ENCODE data around the gene OSBPL8. TPM values are rescaled to one million over a fixed set of nuclear protein-coding genes. Genes with fewer than 3 reads are reported as not detected.

The OSBPL8 gene
- total RNA-seq, 1 experiment from 2014 or later = 81.7 TPM

DNA sequence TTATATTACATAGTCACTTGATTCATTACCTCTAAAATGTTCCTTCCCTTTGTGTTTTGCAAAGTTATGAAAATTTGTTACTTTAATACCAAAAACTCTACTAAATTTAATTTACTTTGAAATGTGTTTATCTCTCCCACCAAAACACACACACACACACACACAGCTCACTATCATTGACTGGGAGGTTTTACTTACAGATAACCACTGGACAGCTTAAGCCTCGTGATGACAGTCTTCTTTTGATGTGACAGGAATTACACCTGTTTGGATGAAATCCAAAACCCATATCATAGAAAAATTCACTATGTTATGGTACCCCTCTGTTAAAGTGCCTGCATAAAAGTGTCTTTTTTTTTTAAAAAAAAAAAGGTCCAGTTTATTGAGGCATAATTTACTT lies 227.0 kb downstream of the OSBPL8 start:
- H3K27me3 Mint-ChIP-seq (ENCODE audit: low read depth) = no peaks in the 10 kb centered on the region
- ChIA-PET POLR2A (no interaction called here), CTCF (no interaction called here)
- peaks cover 11% of the 10 kb centered on the region for H3K36me3 Mint-ChIP-seq
- H3K4me1 Mint-ChIP-seq = no peaks in the 10 kb centered on the region
- no peak overlapping the region for H3K4me3 Mint-ChIP-seq
- H3K27ac Mint-ChIP-seq = no peak overlapping the region
- peaks cover 15% of the 10 kb centered on the region for H3K9me3 Mint-ChIP-seq
- no peak for TF ChIP-seq ZNF423 (CRISPR knock-in tag; IDR thresholded peaks at IDR 0.05)
- TF ChIP-seq, protein P1, sequence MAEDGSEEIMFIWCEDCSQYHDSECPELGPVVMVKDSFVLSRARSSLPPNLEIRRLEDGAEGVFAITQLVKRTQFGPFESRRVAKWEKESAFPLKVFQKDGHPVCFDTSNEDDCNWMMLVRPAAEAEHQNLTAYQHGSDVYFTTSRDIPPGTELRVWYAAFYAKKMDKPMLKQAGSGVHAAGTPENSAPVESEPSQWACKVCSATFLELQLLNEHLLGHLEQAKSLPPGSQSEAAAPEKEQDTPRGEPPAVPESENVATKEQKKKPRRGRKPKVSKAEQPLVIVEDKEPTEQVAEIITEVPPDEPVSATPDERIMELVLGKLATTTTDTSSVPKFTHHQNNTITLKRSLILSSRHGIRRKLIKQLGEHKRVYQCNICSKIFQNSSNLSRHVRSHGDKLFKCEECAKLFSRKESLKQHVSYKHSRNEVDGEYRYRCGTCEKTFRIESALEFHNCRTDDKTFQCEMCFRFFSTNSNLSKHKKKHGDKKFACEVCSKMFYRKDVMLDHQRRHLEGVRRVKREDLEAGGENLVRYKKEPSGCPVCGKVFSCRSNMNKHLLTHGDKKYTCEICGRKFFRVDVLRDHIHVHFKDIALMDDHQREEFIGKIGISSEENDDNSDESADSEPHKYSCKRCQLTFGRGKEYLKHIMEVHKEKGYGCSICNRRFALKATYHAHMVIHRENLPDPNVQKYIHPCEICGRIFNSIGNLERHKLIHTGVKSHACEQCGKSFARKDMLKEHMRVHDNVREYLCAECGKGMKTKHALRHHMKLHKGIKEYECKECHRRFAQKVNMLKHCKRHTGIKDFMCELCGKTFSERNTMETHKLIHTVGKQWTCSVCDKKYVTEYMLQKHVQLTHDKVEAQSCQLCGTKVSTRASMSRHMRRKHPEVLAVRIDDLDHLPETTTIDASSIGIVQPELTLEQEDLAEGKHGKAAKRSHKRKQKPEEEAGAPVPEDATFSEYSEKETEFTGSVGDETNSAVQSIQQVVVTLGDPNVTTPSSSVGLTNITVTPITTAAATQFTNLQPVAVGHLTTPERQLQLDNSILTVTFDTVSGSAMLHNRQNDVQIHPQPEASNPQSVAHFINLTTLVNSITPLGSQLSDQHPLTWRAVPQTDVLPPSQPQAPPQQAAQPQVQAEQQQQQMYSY (CRISPR knock-in tag; IDR thresholded peaks at IDR 0.05) = no peak
- TF ChIP-seq FOXP1 (CRISPR knock-in tag; IDR thresholded peaks at IDR 0.05; ENCODE audit: borderline replicate concordance) = no peak
- TF ChIP-seq SP1 (CRISPR knock-in tag; conservative IDR thresholded peaks at IDR 0.05) = no peak
- TF ChIP-seq, protein P2, sequence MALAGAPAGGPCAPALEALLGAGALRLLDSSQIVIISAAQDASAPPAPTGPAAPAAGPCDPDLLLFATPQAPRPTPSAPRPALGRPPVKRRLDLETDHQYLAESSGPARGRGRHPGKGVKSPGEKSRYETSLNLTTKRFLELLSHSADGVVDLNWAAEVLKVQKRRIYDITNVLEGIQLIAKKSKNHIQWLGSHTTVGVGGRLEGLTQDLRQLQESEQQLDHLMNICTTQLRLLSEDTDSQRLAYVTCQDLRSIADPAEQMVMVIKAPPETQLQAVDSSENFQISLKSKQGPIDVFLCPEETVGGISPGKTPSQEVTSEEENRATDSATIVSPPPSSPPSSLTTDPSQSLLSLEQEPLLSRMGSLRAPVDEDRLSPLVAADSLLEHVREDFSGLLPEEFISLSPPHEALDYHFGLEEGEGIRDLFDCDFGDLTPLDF (CRISPR knock-in tag; IDR thresholded peaks at IDR 0.05) = no peak
- TF ChIP-seq, protein P3, sequence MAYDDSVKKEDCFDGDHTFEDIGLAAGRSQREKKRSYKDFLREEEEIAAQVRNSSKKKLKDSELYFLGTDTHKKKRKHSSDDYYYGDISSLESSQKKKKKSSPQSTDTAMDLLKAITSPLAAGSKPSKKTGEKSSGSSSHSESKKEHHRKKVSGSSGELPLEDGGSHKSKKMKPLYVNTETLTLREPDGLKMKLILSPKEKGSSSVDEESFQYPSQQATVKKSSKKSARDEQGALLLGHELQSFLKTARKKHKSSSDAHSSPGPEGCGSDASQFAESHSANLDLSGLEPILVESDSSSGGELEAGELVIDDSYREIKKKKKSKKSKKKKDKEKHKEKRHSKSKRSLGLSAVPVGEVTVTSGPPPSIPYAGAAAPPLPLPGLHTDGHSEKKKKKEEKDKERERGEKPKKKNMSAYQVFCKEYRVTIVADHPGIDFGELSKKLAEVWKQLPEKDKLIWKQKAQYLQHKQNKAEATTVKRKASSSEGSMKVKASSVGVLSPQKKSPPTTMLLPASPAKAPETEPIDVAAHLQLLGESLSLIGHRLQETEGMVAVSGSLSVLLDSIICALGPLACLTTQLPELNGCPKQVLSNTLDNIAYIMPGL (CRISPR knock-in tag; IDR thresholded peaks at IDR 0.05) = no peak
- TF ChIP-seq ZNF232 (CRISPR knock-in tag; IDR thresholded peaks at IDR 0.05) = no peak
- TF ChIP-seq, protein P4, sequence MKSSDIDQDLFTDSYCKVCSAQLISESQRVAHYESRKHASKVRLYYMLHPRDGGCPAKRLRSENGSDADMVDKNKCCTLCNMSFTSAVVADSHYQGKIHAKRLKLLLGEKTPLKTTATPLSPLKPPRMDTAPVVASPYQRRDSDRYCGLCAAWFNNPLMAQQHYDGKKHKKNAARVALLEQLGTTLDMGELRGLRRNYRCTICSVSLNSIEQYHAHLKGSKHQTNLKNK (CRISPR knock-in tag; IDR thresholded peaks at IDR 0.05) = no peak
- no peak for TF ChIP-seq SMAD4 (CRISPR knock-in tag; IDR thresholded peaks at IDR 0.05)
- TF ChIP-seq ZNF317 (CRISPR knock-in tag; IDR thresholded peaks at IDR 0.05; ENCODE audit: borderline replicate concordance, low read depth) = no peak
- no peak for TF ChIP-seq PRRX2 (CRISPR knock-in tag; IDR thresholded peaks at IDR 0.05)
- TF ChIP-seq, protein P5, sequence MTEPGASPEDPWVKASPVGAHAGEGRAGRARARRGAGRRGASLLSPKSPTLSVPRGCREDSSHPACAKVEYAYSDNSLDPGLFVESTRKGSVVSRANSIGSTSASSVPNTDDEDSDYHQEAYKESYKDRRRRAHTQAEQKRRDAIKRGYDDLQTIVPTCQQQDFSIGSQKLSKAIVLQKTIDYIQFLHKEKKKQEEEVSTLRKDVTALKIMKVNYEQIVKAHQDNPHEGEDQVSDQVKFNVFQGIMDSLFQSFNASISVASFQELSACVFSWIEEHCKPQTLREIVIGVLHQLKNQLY (CRISPR knock-in tag; IDR thresholded peaks at IDR 0.05) = no peak
- no peak for TF ChIP-seq FOXJ3 (CRISPR knock-in tag; IDR thresholded peaks at IDR 0.05; ENCODE audit: borderline replicate concordance)
- TF ChIP-seq ATF1 (CRISPR knock-in tag; IDR thresholded peaks at IDR 0.05) = no peak
- TF ChIP-seq NR3C1 (CRISPR knock-in tag; conservative IDR thresholded peaks at IDR 0.05; ENCODE audit: low read depth) = no peak
- TF ChIP-seq NR2C2 (CRISPR knock-in tag; IDR thresholded peaks at IDR 0.05) = no peak
- DNase-seq (ENCODE audit: low spot score) (no peak), ATAC-seq (no peak)

DNA sequence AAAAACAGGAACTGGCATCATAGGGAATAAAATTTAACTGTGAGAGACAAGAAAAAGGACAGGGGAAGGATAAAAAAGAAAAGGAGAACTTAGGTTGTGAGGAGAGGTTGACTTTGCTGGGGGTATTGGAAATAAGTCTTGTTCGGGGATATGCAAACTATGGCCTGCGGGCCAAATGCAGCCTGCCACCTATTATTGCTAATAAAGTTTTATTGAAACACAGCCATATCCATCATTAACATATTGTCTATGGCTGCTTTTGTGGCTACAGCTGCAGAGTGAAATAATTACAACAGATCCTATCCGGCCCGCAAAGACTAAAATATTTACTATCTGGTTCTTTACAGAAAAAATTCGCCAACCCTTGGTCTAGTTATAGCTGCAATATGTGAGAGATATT lies 230.0 kb downstream of the OSBPL8 start:
- ATAC-seq (no peak), DNase-seq (ENCODE audit: low spot score) (no peak)
- H3K27ac Mint-ChIP-seq = no peak overlapping the region
- ChIA-PET POLR2A (no interaction called here), CTCF (no interaction called here)
- no peaks in the 10 kb centered on the region for H3K4me1 Mint-ChIP-seq
- H3K9me3 Mint-ChIP-seq = peaks cover 28% of the 10 kb centered on the region
- H3K4me3 Mint-ChIP-seq = no peak overlapping the region
- H3K36me3 Mint-ChIP-seq = peaks cover 21% of the 10 kb centered on the region
- H3K27me3 Mint-ChIP-seq (ENCODE audit: low read depth) = no peaks in the 10 kb centered on the region
- TF ChIP-seq TCF7 (CRISPR knock-in tag; IDR thresholded peaks at IDR 0.05; ENCODE audit: low read depth) (no peak), MYBL2 (CRISPR knock-in tag; IDR thresholded peaks at IDR 0.05) (no peak), TEAD1 (CRISPR knock-in tag; IDR thresholded peaks at IDR 0.05) (no peak)
- TF ChIP-seq, protein P6, sequence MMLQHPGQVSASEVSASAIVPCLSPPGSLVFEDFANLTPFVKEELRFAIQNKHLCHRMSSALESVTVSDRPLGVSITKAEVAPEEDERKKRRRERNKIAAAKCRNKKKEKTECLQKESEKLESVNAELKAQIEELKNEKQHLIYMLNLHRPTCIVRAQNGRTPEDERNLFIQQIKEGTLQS (CRISPR knock-in tag; conservative IDR thresholded peaks at IDR 0.05) = no peak
- TF ChIP-seq, protein P7, sequence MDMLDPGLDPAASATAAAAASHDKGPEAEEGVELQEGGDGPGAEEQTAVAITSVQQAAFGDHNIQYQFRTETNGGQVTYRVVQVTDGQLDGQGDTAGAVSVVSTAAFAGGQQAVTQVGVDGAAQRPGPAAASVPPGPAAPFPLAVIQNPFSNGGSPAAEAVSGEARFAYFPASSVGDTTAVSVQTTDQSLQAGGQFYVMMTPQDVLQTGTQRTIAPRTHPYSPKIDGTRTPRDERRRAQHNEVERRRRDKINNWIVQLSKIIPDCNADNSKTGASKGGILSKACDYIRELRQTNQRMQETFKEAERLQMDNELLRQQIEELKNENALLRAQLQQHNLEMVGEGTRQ (CRISPR knock-in tag; IDR thresholded peaks at IDR 0.05) = no peak
- TF ChIP-seq, protein P8, sequence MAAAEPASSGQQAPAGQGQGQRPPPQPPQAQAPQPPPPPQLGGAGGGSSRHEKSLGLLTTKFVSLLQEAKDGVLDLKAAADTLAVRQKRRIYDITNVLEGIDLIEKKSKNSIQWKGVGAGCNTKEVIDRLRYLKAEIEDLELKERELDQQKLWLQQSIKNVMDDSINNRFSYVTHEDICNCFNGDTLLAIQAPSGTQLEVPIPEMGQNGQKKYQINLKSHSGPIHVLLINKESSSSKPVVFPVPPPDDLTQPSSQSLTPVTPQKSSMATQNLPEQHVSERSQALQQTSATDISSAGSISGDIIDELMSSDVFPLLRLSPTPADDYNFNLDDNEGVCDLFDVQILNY (CRISPR knock-in tag; IDR thresholded peaks at IDR 0.05) = no peak
- TF ChIP-seq, protein P9, sequence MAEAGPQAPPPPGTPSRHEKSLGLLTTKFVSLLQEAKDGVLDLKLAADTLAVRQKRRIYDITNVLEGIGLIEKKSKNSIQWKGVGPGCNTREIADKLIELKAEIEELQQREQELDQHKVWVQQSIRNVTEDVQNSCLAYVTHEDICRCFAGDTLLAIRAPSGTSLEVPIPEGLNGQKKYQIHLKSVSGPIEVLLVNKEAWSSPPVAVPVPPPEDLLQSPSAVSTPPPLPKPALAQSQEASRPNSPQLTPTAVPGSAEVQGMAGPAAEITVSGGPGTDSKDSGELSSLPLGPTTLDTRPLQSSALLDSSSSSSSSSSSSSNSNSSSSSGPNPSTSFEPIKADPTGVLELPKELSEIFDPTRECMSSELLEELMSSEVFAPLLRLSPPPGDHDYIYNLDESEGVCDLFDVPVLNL (CRISPR knock-in tag; IDR thresholded peaks at IDR 0.05; ENCODE audit: borderline replicate concordance, low read depth) = no peak

Measured in WTC11 (cell line).